ENCODE data around the gene KCNH6.

Gene KCNH6

DNA sequence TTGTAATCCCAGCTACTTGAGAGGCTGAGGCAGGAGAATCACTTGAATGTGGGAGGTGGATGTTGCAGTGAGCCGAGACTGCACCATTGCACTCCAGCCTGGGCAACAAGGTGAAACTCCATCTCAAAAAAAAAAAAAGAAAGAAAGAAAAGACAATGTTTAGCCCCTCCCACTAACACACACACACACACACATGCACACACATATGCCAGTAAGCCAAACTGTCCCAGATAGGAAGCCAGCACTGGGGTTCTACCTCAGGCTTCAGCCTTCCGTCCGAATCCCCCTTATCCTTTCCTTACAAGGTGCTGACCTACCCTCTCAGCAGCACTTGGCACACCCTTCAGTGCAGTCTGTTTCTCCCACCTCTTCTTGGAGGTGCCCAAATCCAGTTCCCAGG, 8.7 kb upstream of the KCNH6 start:
- no peak for DNase-seq

DNA sequence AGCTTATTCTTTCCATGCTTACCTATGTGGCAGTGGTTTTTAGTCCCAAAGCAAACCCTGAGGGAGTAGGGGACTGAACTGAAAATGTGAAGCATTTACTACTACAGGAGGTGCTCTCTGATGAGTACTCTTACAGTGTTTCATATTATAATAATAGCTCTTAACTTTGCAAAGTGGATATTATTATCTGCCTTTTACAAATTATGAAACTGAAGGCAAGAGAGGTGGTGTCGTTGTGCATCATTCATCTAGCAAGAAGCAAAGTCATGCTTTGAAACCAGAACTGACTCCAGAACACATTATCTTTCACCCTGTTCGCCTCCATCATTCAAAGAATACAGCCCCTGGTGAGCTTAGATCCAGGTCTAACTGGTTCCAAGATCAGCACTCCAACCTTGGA, 8.2 kb upstream of the KCNH6 start:
- no peak for DNase-seq

DNA sequence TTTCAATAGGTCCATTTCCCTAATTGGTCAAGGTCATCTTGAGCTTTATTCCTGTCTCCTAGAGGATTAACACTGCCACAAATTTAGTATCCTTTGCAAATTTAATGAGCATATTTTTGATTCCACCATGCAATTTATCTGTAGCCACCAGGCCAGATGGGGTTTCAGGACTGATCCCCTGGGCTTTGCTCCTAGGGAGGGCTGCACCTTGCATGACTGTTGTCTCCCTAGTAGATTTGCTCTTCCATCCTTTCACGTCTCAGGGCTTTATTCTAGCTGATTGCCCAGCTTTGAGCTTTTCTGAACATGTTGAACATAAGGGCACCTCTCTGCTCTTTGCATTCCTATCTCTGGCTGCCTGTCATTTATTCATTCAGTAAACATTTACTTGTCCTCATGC, 7.7 kb upstream of the KCNH6 start:
- no peak for DNase-seq

DNA sequence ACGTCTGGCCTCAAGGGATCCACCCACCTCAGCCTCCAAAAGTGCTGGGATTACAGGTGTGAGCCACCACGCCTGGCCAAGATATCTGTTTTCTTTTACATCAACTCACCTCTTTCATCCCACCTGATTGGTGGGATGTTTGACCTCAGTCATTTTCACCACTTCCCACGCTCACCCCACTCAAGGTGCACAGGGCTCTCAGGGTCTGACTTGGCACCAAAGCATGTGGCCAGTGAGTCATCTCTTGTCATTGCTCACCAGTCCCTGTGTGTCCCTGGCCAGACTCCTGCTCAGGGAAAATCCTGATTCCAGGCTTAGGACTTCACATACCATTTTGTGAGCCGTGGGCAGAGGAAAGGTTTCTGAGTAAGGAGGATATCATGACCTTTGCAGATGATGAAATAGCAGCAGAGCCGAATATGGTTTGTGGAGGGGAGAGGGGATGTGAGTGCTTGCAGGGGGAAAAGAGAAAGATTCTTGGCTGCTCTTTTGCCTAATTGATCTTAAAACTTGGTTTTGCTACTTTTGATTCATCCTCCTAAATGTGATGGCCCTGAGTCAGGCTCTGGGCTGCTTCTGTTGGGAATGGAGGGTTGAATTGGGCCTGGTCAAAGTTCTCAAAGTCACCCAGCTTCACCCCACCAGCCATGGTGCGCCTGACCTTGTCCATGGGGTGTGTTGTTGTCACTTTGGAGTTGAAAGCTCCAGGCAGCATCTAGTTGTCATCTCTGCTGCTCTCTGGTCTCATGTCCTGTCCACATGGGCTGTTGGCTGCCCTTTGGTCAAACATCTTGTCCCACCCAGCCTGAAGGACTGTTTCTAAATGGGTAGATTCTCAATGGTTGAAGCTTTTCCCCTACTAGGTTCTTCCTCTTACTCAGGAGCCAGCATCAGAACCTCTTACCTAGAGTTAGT, 6.0 kb upstream of the KCNH6 start:
- DNase-seq, result no peak

DNA sequence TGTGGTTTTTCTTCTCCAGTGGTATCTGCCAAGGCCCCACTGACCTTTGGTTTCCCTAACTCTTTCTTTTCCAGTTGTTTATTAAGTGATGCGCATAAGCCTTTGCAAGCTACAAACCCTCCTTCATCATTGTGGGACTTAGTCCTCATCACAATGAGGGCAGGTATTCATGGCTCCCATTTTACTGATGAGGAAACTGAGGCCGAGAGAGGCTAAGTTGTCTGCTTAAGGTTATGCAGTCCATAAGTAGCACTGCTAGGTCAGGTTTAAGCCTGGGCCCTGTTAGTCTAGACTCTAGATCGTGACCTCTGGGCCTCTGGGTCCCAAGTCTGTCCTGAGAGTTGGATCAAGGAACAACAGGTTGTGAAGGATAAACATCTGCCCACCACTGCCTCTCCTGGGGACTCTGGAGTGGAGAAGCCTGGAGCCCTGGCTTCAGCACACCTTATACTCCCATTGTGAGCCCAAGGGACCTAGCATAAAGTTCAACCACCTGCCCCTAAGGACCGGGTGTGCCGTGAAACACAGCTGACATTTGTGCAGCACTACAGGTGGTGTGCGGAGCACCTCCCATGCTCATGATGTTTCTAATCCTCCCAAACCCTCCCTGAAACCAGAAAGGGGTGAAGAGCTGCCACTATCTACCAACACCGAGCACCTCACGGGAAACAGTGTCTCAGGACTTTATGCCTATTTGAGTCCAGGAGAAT, 5.2 kb upstream of the KCNH6 start:
- DNase-seq, result no peak

DNA sequence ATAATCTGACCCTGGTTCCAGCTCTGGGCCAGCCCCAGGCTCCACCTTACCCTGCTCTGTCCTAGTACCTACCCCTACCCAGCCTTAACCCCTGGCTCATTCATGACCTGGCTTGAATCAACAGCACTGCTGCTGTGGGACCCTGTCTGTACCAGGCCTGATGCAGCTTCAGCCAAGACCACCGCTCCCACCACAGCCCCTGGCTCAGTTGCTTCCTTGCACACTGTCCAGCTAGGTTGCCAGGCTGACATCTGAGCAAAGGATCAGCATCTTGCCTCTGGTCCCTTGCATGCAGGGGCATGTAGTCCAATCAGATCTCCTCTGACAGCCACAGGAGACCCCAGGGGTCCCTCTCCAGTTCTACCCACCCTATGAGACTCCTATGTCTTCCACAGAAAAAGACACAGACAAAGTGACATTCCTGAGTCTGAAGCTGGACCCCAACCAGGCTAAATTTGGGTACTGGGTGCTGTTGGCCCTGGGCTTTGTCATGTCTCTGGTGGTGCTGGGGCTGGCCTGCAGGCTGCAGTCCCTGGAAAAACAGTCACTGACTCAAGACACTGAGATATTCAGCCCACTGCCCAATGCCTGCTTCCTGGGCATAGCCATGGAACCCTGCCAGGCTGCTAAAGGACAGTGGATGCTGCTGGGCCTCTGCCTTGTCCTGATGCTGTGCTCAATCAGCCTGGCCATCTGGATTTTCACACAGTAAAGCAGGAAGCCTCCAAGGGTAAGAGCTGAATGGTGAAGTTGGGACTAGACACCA, 3.9 kb upstream of the KCNH6 start:
- no peak for DNase-seq

DNA sequence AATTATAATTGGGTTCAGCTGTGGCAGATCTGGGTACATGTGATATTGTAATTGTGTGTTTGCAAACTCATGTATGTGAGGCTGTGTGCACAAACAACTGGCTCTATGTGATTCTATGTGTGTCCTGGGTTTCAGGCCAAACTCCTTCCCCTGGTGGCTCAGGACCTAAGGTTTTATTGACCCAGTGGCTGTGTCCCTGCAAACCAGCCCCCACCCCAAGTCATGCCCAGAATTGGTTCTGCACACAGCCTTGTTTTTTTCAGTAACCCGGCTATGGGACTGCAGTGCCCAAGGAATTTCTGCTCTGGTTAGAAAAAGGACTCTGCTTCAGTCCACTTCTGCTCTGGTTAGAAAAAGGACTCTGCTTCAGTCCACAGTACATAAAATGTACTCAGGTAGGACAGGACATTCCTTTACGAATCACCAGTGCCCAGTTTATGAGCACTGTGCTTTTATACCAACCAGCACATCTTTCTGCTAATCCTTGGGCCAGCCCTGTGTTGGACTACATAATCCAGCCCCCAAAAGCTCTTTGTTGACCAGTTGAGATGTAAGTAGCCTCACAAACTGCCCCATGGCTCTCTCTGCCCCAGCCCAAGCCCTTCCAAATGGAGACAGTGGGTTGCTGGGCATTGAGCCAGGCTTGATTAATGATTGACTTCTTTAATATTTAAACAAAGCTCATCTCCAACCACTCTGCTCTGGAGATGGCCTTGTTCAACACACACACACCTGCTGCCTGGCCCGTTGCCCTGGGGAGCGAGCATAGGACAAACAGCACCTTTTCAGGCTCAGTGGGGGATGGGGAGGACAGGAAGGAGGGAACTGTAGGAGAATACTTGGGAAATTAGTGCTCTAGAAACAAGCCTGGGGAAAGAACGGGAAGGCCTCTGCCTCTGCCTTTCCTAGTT, 2.9 kb upstream of the KCNH6 start:
- no peak for DNase-seq

DNA sequence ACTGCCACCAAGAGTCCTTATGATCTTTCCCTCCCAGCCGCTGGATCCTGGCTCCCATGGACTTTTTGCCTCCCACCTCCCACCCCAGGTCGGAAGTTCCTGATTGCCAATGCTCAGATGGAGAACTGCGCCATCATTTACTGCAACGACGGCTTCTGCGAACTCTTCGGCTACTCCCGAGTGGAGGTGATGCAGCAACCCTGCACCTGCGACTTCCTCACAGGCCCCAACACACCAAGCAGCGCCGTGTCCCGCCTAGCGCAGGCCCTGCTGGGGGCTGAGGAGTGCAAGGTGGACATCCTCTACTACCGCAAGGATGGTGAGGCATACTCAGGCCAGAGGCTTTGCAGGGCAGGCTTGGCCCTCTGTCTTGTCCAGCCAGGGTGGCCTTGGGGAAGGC, 893 bp downstream of the KCNH6 start:
- DNase-seq, result no peak

DNA sequence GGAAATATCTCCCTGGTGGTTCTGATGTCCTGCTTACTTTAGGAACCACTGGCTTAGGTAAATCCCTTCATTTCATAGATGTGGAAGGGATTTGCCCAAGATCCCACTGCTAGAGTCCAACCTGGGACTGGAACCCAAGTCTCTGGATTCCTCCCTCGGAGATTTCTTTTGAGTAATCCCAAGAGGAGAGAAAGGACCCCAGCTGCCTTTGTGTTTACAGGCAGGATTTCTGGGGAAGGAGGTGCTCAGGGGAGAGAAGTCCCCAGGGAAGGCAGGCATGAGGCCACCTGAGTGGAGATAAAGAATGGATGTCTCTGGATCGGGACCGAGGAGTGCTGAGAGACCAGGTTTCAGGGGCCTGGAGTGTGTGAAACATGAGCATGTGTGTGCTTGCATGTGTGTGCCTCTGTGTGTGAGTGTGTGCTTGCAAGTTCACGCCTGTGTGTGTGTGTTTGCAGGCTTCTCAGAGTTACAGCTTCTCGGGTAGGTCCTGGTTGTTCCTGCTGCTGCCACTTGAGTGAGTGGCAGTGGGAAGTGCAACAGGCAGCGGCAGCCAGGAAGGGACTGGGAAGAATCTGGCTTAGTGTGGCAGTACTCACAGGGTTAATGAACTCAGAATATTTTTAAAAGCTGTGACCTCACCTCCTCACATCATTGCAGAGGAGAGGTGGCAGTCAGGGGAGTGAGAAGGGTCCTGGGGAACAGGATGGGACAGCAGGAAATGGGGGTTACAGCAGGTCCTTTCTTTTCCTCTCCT, 2.2 kb downstream of the KCNH6 start:
- no peak for DNase-seq

DNA sequence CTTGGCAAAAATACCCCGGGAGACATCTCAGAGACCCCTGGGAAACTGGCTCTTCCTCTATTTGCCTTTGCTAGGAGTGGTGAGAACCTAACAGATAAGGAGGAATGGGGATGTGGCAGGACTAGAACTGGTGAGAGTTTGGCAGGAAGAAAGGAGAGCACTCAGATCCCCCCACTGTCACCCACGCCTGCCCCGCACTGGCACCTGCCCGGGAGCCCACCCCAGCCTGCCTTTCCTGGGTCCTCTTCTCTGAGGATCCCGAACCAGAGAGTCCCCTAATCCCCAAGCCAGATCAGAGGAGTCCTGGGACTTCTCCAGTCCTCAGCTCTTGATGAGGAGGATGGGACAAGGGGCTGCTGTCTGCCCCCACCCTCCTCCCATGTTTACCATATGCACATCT, 3.7 kb downstream of the KCNH6 start:
- DNase-seq, result no peak

DNA sequence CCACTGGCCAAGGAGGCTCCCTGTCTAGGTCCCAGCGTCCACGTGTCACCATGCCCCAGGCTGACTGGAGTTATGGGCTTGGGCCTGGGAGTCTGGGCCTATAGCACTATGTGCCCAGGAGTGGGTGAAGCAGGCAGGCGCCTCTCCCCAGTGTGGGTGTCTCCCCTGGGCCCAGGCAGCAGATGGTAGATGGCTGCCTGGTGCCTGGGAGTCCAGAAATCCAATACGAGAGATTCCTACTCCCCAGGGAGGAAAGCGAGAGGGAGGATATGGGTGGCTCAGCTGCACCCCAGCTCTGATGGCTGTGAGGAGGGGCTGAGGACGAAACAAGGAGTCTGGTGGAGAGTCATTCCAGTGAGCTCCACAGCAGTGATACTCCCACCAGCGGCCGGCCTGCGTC, 5.0 kb downstream of the KCNH6 start:
- DNase-seq, result no peak

DNA sequence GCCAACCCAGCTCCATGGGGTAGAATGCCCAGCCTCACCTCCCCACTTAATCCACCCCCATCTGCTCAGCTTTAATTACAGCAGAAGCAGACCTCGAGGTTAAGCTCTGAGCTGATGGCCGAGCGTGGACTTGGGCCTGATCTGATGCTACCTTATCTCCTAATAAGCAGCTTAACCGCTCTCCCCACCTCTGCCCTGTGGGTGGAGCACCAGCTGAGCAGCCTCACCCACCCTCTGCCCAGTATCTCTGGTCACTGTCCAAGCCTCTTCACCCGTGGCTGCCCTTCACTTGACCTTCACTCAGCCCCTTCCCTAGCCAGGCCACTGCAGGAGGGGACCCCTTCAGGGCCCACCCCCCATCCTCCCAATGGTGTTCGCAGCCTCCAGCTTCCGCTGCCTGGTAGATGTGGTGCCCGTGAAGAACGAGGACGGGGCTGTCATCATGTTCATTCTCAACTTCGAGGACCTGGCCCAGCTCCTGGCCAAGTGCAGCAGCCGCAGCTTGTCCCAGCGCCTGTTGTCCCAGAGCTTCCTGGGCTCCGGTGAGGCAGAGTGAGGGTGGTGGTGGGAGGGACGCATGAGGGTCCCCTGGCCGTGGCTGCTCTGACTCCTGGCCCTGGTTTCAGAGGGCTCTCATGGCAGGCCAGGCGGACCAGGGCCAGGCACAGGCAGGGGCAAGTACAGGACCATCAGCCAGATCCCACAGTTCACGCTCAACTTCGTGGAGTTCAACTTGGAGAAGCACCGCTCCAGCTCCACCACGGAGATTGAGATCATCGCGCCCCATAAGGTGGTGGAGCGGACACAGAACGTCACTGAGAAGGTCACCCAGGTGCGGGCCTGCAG, 6.8 kb downstream of the KCNH6 start:
- no peak for DNase-seq

DNA sequence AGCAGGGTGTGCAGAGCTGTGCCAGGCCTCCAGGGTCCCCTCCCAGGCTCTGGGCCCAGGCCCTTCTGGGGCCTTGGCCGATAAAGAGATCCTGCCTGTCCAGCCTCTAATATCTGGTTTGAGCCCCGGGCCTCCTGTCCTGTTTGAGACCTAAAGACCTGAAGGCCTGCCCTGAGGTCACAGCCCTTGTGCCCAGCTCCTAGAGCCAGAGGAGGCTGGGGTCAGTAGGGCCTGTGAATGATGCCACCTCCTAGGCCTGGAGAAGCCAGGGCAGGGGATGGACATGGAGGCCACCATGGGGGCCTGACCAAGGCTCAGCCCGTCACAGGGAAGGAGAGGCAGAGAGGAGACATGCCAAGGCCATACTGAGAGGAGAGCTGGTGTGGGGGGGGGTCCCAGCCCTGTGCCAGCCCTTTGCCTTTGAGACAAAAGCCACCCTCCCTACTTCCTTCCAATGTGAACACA, 7.4 kb downstream of the KCNH6 start:
- DNase-seq, result no peak

DNA sequence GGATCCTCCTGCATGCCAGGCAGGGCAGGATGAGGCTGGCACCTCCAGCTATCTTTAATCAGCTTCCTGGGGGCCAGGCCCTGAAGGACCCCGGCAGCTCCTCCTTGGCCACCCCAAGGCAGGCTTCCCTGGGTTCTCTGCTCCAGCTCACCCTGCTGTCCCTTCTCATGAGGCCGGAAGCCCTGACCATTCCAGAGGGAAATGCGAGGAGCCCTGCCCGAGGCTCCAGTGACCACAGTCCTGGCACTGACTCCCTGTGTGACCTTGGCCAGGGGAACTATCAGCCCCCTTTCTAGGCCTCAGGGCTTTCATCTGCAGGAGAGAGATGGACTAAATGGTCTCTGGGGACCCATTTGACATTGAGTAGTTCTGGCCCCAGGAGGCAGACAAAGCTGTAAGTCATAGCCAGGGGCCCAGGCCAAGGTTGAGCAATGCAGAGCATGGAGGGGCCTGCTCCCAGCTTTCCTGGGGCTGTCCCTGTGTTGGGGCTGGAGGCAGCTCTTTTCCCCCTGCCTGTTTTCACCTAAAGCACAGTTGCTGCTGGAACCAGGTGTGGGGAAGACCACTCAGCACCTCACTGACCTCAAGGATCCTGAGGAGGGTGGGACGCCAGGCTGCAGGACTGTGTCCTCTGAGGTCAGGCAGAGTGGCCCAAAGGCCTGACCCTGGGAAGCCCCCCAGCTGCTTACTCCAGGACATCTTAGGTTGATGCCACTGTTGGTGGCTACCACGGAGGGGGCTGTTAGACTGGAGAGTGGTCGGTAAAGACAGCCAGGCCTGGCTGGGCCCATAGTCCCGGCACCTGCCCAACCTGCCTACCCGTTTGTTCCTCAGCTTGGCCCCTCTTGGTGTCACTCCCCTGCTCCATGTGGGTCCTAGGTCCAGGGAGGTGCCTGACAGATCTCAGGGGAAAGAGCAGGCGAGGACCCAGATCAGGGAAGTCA, 8.1 kb downstream of the KCNH6 start:
- DNase-seq, result no peak

DNA sequence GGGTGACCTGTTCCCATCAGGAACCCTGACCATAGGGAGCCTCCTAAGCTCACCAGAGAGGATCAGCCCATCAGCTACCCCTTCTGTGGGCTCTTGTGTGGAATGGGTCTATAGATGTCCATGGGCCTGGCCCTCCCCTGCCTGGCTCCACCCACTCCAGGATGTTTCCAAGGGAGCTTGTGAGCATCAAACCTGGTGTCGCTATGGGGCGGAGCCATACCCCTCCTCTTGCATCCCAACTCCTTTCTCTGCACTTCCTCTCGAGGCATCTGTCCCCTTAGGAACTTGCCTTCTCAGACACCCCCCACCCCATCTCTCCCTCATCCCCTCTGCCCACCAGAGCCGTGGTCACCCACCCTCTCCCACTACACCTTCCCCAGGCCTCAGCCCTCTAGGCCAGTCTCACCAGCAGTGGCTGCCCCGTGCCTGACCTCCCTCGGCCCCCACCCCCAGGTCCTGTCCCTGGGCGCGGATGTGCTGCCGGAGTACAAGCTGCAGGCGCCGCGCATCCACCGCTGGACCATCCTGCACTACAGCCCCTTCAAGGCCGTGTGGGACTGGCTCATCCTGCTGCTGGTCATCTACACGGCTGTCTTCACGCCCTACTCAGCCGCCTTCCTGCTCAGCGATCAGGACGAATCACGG, 10.4 kb downstream of the KCNH6 start:
- no peak for DNase-seq

DNA sequence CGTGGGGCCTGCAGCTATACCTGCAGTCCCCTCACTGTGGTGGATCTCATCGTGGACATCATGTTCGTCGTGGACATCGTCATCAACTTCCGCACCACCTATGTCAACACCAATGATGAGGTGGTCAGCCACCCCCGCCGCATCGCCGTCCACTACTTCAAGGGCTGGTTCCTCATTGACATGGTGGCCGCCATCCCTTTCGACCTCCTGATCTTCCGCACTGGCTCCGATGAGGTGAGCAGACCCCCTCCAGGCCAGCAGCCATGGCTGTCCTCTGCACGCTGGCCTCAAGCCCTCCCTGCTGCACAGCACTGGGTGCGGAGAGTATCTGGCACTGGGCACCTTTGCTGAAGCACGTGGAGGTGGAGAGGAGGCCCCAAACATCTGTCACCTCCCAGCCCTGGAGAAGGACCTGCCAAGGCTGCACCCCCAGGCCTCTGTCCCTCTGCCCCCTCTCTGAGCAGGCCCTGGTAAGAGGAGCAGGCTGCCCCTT, 11.0 kb downstream of the KCNH6 start:
- DNase-seq, result no peak

DNA sequence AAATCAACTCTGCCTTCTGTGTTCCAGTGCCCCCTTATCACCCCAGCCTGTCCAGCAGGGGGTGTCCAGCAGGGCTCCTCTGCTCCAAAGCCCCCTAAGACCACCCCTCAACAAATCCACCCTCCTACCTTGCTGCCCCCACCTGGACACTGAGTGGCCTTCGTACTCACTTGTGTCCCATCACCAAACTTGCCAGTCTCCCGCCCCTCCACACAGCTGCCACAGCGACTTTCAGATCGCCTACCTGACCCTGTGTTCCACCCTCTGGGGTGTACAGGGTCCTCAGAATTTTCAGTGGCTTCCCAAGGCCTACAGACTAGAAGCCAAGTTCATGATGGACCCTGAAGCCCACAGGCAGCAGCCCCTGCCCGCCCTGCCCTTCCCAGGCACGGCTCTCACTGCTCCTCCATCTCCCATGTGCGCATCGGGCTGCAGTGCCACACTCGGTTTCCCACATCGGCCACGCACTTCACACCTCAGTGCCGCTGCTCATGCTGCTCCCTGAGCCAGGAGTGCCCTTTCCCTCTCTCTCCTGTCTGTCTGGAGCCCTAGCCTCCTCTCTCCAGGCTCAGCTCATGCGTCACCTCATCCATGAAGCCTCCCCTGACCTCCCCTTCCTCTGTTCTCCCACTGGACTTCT, 11.8 kb downstream of the KCNH6 start:
- no peak for DNase-seq

DNA sequence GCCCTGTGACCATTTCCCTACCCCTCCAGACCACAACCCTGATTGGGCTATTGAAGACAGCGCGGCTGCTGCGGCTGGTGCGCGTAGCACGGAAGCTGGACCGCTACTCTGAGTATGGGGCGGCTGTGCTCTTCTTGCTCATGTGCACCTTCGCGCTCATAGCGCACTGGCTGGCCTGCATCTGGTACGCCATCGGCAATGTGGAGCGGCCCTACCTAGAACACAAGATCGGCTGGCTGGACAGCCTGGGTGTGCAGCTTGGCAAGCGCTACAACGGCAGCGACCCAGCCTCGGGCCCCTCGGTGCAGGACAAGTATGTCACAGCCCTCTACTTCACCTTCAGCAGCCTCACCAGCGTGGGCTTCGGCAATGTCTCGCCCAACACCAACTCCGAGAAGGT, 12.5 kb downstream of the KCNH6 start:
- DNase-seq, result no peak

All from stimulated activated CD4-positive, alpha-beta T cell treated with anti-CD3 and anti-CD28 coated beads, Interleukin-4, amount 100 ng/mL, for 1 hour (primary cell).